Gastrocnemius medialis (tissue), 4 donors: ENCODE results near the gene DSCAML1. TPM values are rescaled to one million over a fixed set of nuclear protein-coding genes. Genes with fewer than 3 reads are reported as not detected.

Source experiments
- ATAC-seq, 2 donors: fragments of 150-250 bp; one replicate each; pipeline ENCODE4 v1.9.1; 2016
- DNase-seq, 2 donors: peaks; one replicate each; pipeline ENCODE4 v3.0.0-alpha.2; 2019
- H3K27ac ChIP-seq, 4 donors: fragments of 200-600 bp; sonication (generic); 1 replicate in 1 of 4; 2 replicates in 3 of 4; pipeline ENCODE4 v1.5.1; 2016 to 2018; ENCODE audit warnings: mild to moderate bottlenecking in 2 of 4, moderate library complexity in 1 of 4
- H3K27me3 ChIP-seq, 3 donors: fragments of 200-600 bp; sonication (generic) in 2 of 3; 1 replicate in 1 of 3; 2 replicates in 2 of 3; pipeline versions ENCODE4 v1.5.1 to v1.6.0; 2016 to 2019; ENCODE audit warnings: mild to moderate bottlenecking in 1 of 3, moderate library complexity in 1 of 3
- H3K36me3 ChIP-seq, 2 donors: fragments of 200-600 bp; sonication (generic) in 1 of 2; one replicate each; pipeline ENCODE4 v1.5.1; 2017 to 2018
- H3K4me1 ChIP-seq, 2 donors: fragments of 200-600 bp; sonication (generic) in 1 of 2; one replicate each; pipeline ENCODE4 v1.5.1; 2016 to 2017; ENCODE audit warnings: mild to moderate bottlenecking in 2 of 2
- H3K4me3 ChIP-seq, 4 donors: fragments of 200-600 bp; sonication (generic) in 3 of 4; 1 replicate in 1 of 4; 2 replicates in 3 of 4; pipeline ENCODE4 v1.5.1; 2016 to 2019; ENCODE audit warnings: mild to moderate bottlenecking in 2 of 4
- H3K9me3 ChIP-seq, 3 donors: fragments of 200-600 bp; sonication (generic) in 2 of 3; 1 replicate in 1 of 3; 2 replicates in 2 of 3; pipeline ENCODE4 v1.5.1; 2016 to 2019
- CTCF ChIP-seq, 5 experiments: fragments of 450-650 bp in 3 of 5; fragments of 200-600 bp in 2 of 5; sonication (generic) in 2 of 5; IDR thresholded peaks in 4 of 5; conservative IDR thresholded peaks in 1 of 5; 1 replicate in 4 of 5; 2 replicates in 1 of 5; pipeline ENCODE4 v1.5.1; 2016 to 2019; ENCODE audit warnings: antibody characterized with exemption in 5 of 5, mild to moderate bottlenecking in 3 of 5, moderate library complexity in 3 of 5
- POLR2A ChIP-seq, 2 donors: fragments of 450-650 bp; IDR thresholded peaks; one replicate each; pipeline ENCODE4 v1.6.1; 2017; ENCODE audit warnings: antibody characterized with exemption in 2 of 2, mild to moderate bottlenecking in 2 of 2, moderate library complexity in 2 of 2
- in situ Hi-C, 4 donors: fragments of 200-750 bp; cut with MboI; loops; one replicate each; pipeline versions ENCODE4 v1.15.0 to v1.8.0; 2017; ENCODE audit warnings: low sequenced_read_pairs in 4 of 4
- intact Hi-C: fragments of 100-400 bp; cut with DNase I; formaldehyde crosslinking; loops from one replicate; pipeline ENCODE4 v1.15.1; 2023; ENCODE audit warnings: low total_unique reads
- total RNA-seq, 4 donors: library from RNA; depleted of rRNA; stranded (reverse); fragments of >200 nt; gene quantifications; one replicate each; pipeline versions ENCODE4 v1.1.0 to v1.2.3, GENCODE V29; 2016

The DSCAML1 gene
- total RNA-seq, 4 donors from 2014 or later = 0.05 to 0.15 (median 0.07) TPM

GRCh38 chr11:117738246-117738957 lies 58.6 kb downstream of the DSCAML1 start:
- in situ Hi-C loops (no loop called here), intact Hi-C loops (no loop called here)

GRCh38 chr11:117735350-117735977 lies 61.6 kb downstream of the DSCAML1 start:
- TF ChIP-seq POLR2A (IDR thresholded peaks at IDR 0.05) (no peak), CTCF (IDR thresholded peaks at IDR 0.05 in 4 of 5, conservative IDR thresholded peaks at IDR 0.05 in 1 of 5) (no peak)
- Histone ChIP-seq H3K27me3 (peaks cover 0 to 2% (median 0%) of the 10 kb centered on the region in 3 donors), H3K4me3 (no peak overlapping the region), H3K27ac (no peak overlapping the region), H3K4me1 (no peaks in the 10 kb centered on the region), H3K36me3 (no peaks in the 10 kb centered on the region), H3K9me3 (no peaks in the 10 kb centered on the region)
- no peak for ATAC-seq
- no peak for DNase-seq
- intact Hi-C loops = no loop called here
- in situ Hi-C loops = no loop called here

More at GRCh38 chr11:117738246-117738957, 58.6 kb downstream of the DSCAML1 start:
- TF ChIP-seq POLR2A (IDR thresholded peaks at IDR 0.05) = no peak
- TF ChIP-seq CTCF (IDR thresholded peaks at IDR 0.05 in 4 of 5, conservative IDR thresholded peaks at IDR 0.05 in 1 of 5) = no peak
- no peaks in the 10 kb centered on the region for H3K9me3 ChIP-seq
- H3K4me3 ChIP-seq = no peak overlapping the region
- DNase-seq = no peak
- no peaks in the 10 kb centered on the region for H3K4me1 ChIP-seq
- peaks cover 0 to 5% (median 0%) of the 10 kb centered on the region in 3 donors for H3K27me3 ChIP-seq
- no peaks in the 10 kb centered on the region for H3K36me3 ChIP-seq
- ATAC-seq = no peak
- H3K27ac ChIP-seq = no peak overlapping the region

- DNase-seq = no peak
- no peak overlapping the region for H3K27ac ChIP-seq
- intact Hi-C loops = no loop called here
- TF ChIP-seq CTCF (IDR thresholded peaks at IDR 0.05 in 4 of 5, conservative IDR thresholded peaks at IDR 0.05 in 1 of 5) = no peak
- TF ChIP-seq POLR2A (IDR thresholded peaks at IDR 0.05) = no peak
- in situ Hi-C loops = no loop called here
- H3K4me3 ChIP-seq = no peak overlapping the region
- no peaks in the 10 kb centered on the region for H3K9me3 ChIP-seq
- no peaks in the 10 kb centered on the region for H3K27me3 ChIP-seq
- ATAC-seq = no peak
- H3K4me1 ChIP-seq = no peaks in the 10 kb centered on the region
- H3K36me3 ChIP-seq = no peaks in the 10 kb centered on the region
Measured at GRCh38 chr11:117734601-117735024, 62.4 kb downstream of the DSCAML1 start.

GRCh38 chr11:117733316-117733715 lies 63.7 kb downstream of the DSCAML1 start:
- no peak for ATAC-seq
- in situ Hi-C loops = no loop called here
- intact Hi-C loops = no loop called here

More at GRCh38 chr11:117733316-117733715, 63.7 kb downstream of the DSCAML1 start:
- no peaks in the 10 kb centered on the region for H3K9me3 ChIP-seq
- TF ChIP-seq CTCF (IDR thresholded peaks at IDR 0.05 in 4 of 5, conservative IDR thresholded peaks at IDR 0.05 in 1 of 5) (no peak), POLR2A (IDR thresholded peaks at IDR 0.05) (no peak)
- no peaks in the 10 kb centered on the region for H3K4me1 ChIP-seq
- H3K4me3 ChIP-seq = no peak overlapping the region
- no peak for DNase-seq
- no peaks in the 10 kb centered on the region for H3K27me3 ChIP-seq
- no peak overlapping the region for H3K27ac ChIP-seq
- no peaks in the 10 kb centered on the region for H3K36me3 ChIP-seq
